ENCODE measurements around the gene LRIF1. TPM values are rescaled to one million over a fixed set of nuclear protein-coding genes. Genes with fewer than 3 reads are reported as not detected.

Gene LRIF1
- total and polyA plus RNA-seq, 4 donors: 1.5 to 6.7 (median 4.9) TPM

DNA sequence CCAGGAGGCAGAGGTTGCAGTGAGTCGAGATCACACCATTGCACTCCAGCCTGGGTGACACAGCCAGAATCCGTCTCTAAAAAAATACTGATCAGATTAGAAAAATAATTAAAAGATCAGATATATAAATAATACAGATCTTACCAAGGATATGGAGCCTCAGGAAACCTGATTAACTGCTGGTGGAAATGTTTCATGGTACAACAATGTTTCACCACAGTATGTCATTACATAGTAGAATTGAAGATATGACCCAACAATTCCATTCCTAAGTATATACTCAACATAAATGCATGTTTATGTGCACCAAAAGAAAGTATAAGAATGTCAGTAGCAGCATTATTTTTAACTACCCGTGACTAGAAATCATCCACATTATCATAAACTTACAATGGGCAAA, 49.0 kb downstream of the LRIF1 start:
- Histone ChIP-seq H3K36me3 (ENCODE audit: control insufficient read depth in 1 of 2, insufficient read depth in 2 of 2, low read length in 1 of 2) (no peaks in the 10 kb centered on the region), H3K4me3 (ENCODE audit: low read length in 2 of 2) (no peak overlapping the region), H3K4me1 (ENCODE audit: control insufficient read depth in 1 of 2, insufficient read depth in 2 of 2, low read length in 2 of 2) (no peaks in the 10 kb centered on the region), H3K9me3 (ENCODE audit: control insufficient read depth, low read length) (no peaks in the 10 kb centered on the region), H3K27ac (ENCODE audit: low read depth in 1 of 2, low read length in 2 of 2) (no peak overlapping the region), H3K27me3 (ENCODE audit: control insufficient read depth in 1 of 2, insufficient read depth in 2 of 2, low read length in 1 of 2) (no peaks in the 10 kb centered on the region)
- ATAC-seq (ENCODE audit: low FRiP score) (no peak), DNase-seq (no peak)
- WGBS, 2 donors: 84 to 87% methylated on average over 3 of the region's 3 CpGs
- intact Hi-C loops (cut with DNase I): no loop called here

DNA sequence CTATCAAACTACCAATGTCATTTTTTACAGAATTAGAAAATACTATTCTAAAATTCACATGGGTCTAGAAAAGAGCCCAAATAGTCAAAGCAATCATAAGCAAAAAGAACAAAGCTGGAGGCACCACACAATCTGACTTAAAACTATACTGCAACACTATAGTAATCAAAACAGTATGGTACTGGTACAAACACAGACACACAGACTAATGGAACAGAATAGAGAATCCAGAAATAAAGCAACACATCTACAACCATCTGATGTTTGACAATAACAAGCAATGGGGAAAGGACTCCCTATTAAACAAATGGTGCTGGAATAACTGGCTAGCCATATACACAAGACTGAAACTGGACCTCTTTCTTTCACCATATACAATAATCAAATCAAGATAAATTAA, 50.9 kb downstream of the LRIF1 start:
- ATAC-seq (ENCODE audit: low FRiP score): no peak
- DNase-seq: no peak
- H3K9me3 ChIP-seq (ENCODE audit: control insufficient read depth, low read length): no peaks in the 10 kb centered on the region
- no peak overlapping the region for H3K27ac ChIP-seq (ENCODE audit: low read depth in 1 of 2, low read length in 2 of 2)
- H3K4me1 ChIP-seq (ENCODE audit: control insufficient read depth in 1 of 2, insufficient read depth in 2 of 2, low read length in 2 of 2): no peaks in the 10 kb centered on the region
- H3K36me3 ChIP-seq (ENCODE audit: control insufficient read depth in 1 of 2, insufficient read depth in 2 of 2, low read length in 1 of 2): no peaks in the 10 kb centered on the region
- intact Hi-C loops (cut with DNase I): no loop called here
- no peak overlapping the region for H3K4me3 ChIP-seq (ENCODE audit: low read length in 2 of 2)
- H3K27me3 ChIP-seq (ENCODE audit: control insufficient read depth in 1 of 2, insufficient read depth in 2 of 2, low read length in 1 of 2): no peaks in the 10 kb centered on the region

DNA sequence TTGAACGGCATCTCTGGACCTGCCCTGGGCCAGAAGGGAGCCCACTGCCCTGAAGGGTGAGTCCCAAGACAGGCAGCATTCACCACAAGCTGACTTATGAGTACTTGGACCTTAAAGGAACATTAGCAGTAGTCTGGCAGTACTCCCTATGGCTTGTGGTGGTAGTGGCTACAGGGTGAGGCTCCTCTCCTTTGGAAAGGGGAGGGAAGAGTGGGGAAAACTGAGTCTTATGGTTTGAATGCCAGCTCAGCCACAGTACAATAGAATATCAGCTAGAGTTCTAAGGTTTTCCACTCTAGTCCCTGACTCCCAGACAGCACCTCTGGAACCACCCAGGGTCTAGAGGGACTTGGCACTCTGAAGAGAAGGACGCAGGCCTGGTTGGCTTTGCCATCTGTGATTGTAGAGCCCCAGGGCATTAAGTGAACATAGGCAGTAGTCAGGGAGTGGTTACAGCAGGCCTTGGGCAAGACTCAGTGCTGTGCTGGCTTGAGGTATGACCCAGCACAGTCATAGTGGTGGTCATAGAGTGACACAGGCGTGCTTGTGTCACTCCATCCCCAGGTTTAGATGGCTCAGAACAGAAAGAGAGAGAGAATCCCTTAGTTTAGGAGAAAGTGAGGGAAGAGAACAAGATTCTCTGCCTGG, 59.7 kb downstream of the LRIF1 start:
- no peaks in the 10 kb centered on the region for H3K9me3 ChIP-seq (ENCODE audit: control insufficient read depth, low read length)
- ATAC-seq (ENCODE audit: low FRiP score) (no peak), DNase-seq (no peak)
- no peak overlapping the region for H3K27ac ChIP-seq (ENCODE audit: low read depth in 1 of 2, low read length in 2 of 2)
- H3K36me3 ChIP-seq (ENCODE audit: control insufficient read depth in 1 of 2, insufficient read depth in 2 of 2, low read length in 1 of 2): no peaks in the 10 kb centered on the region
- H3K4me1 ChIP-seq (ENCODE audit: control insufficient read depth in 1 of 2, insufficient read depth in 2 of 2, low read length in 2 of 2): no peaks in the 10 kb centered on the region
- WGBS, 2 donors: 63% methylated on average over 3 of the region's 3 CpGs
- no peaks in the 10 kb centered on the region for H3K27me3 ChIP-seq (ENCODE audit: control insufficient read depth in 1 of 2, insufficient read depth in 2 of 2, low read length in 1 of 2)
- intact Hi-C loops (cut with DNase I): no loop called here
- H3K4me3 ChIP-seq (ENCODE audit: low read length in 2 of 2): no peak overlapping the region

GRCh38 chr1:110902820-110903463, 60.8 kb downstream of the LRIF1 start:
- H3K27ac ChIP-seq (ENCODE audit: low read depth in 1 of 2, low read length in 2 of 2): no peak overlapping the region
- H3K27me3 ChIP-seq (ENCODE audit: control insufficient read depth in 1 of 2, insufficient read depth in 2 of 2, low read length in 1 of 2): no peaks in the 10 kb centered on the region
- H3K4me3 ChIP-seq (ENCODE audit: low read length in 2 of 2): no peak overlapping the region
- DNase-seq (no peak), ATAC-seq (ENCODE audit: low FRiP score) (no peak)
- intact Hi-C loops (cut with DNase I): no loop called here
- H3K4me1 ChIP-seq (ENCODE audit: control insufficient read depth in 1 of 2, insufficient read depth in 2 of 2, low read length in 2 of 2): no peaks in the 10 kb centered on the region
- H3K9me3 ChIP-seq (ENCODE audit: control insufficient read depth, low read length): no peaks in the 10 kb centered on the region
- WGBS, 2 donors: 73 to 75% methylated on average over 6 of the region's 6 CpGs
- H3K36me3 ChIP-seq (ENCODE audit: control insufficient read depth in 1 of 2, insufficient read depth in 2 of 2, low read length in 1 of 2): no peaks in the 10 kb centered on the region

- Histone ChIP-seq H3K27me3 (ENCODE audit: control insufficient read depth in 1 of 2, insufficient read depth in 2 of 2, low read length in 1 of 2) (no peaks in the 10 kb centered on the region), H3K36me3 (ENCODE audit: control insufficient read depth in 1 of 2, insufficient read depth in 2 of 2, low read length in 1 of 2) (no peaks in the 10 kb centered on the region), H3K4me1 (ENCODE audit: control insufficient read depth in 1 of 2, insufficient read depth in 2 of 2, low read length in 2 of 2) (no peaks in the 10 kb centered on the region), H3K9me3 (ENCODE audit: control insufficient read depth, low read length) (no peaks in the 10 kb centered on the region), H3K4me3 (ENCODE audit: low read length in 2 of 2) (no peak overlapping the region), H3K27ac (ENCODE audit: low read depth in 1 of 2, low read length in 2 of 2) (no peak overlapping the region)
- DNase-seq: no peak
- intact Hi-C loops (cut with DNase I): no loop called here
- ATAC-seq (ENCODE audit: low FRiP score): no peak
- 60 to 62% methylated on average over 1 of the region's 1 CpG for WGBS, 2 donors
These were observed 64.3 kb downstream of the LRIF1 start for GRCh38 chr1:110899458-110899843.

DNA sequence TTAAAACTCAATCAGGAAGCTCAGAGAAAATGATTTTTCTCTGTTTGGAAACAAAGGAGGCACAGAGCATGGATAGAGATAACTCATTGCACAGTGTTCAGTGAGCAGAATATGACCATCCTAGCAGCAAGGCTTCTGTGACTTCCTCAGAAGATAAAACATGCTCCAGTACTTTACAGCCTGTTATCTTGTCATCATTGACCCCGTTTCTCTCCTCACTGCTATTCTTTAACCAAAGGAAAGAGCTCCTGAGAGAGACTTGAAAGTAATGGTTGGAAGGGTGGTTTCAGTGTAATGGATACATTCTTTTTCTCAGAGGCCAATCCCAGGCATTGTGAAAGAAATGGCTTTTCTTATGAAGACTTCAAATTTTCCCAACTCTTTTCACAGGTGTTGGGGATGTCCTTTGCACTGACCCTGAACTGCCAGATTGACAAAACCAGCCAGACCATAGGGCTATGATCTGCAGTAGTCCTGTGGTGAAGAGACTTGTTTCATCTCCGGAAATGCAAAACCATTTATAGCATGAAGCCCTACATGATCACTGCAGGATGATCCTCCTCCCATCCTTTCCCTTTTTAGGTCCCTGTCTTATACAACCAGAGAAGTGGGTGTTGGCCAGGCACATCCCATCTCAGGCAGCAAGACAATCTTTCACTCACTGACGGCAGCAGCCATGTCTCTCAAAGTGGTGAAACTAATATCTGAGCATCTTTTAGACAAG, 64.8 kb downstream of the LRIF1 start:
- no peaks in the 10 kb centered on the region for H3K9me3 ChIP-seq (ENCODE audit: control insufficient read depth, low read length)
- DNase-seq (no peak), ATAC-seq (ENCODE audit: low FRiP score) (no peak)
- H3K27ac ChIP-seq (ENCODE audit: low read depth in 1 of 2, low read length in 2 of 2): no peak overlapping the region
- no peaks in the 10 kb centered on the region for H3K36me3 ChIP-seq (ENCODE audit: control insufficient read depth in 1 of 2, insufficient read depth in 2 of 2, low read length in 1 of 2)
- H3K4me1 ChIP-seq (ENCODE audit: control insufficient read depth in 1 of 2, insufficient read depth in 2 of 2, low read length in 2 of 2): no peaks in the 10 kb centered on the region
- intact Hi-C loops (cut with DNase I): no loop called here
- H3K27me3 ChIP-seq (ENCODE audit: control insufficient read depth in 1 of 2, insufficient read depth in 2 of 2, low read length in 1 of 2): no peaks in the 10 kb centered on the region
- H3K4me3 ChIP-seq (ENCODE audit: low read length in 2 of 2): no peak overlapping the region
- 69 to 76% methylated on average over 3 of the region's 3 CpGs for WGBS, 2 donors

- DNase-seq: no peak
- Histone ChIP-seq H3K27ac (ENCODE audit: low read depth in 1 of 2, low read length in 2 of 2) (no peak overlapping the region), H3K4me3 (ENCODE audit: low read length in 2 of 2) (no peak overlapping the region), H3K27me3 (ENCODE audit: control insufficient read depth in 1 of 2, insufficient read depth in 2 of 2, low read length in 1 of 2) (no peaks in the 10 kb centered on the region), H3K36me3 (ENCODE audit: control insufficient read depth in 1 of 2, insufficient read depth in 2 of 2, low read length in 1 of 2) (no peaks in the 10 kb centered on the region), H3K4me1 (ENCODE audit: control insufficient read depth in 1 of 2, insufficient read depth in 2 of 2, low read length in 2 of 2) (no peaks in the 10 kb centered on the region), H3K9me3 (ENCODE audit: control insufficient read depth, low read length) (peaks cover 2% of the 10 kb centered on the region)
- intact Hi-C loops (cut with DNase I): no loop called here
- WGBS, 2 donors: 83 to 91% methylated on average over 2 of the region's 2 CpGs
- no peak for ATAC-seq (ENCODE audit: low FRiP score)
These were observed 66.0 kb downstream of the LRIF1 start for GRCh38 chr1:110897681-110898080.
